ENCODE data around the gene MRPL55. TPM values are rescaled to one million over a fixed set of nuclear protein-coding genes. Genes with fewer than 3 reads are reported as not detected.

The MRPL55 gene
- total RNA-seq, 2 donors from 2014 or later, result 120 to 136 TPM

GRCh38 chr1:228072658-228073043 lies 36.4 kb downstream of the MRPL55 start:
- no peak overlapping the region for H3K4me3 ChIP-seq
- DNase-seq (ENCODE audit: low spot score), result no peak
- TF ChIP-seq CTCF (IDR thresholded peaks at IDR 0.05) (no peak), POLR2AphosphoS5 (IDR thresholded peaks at IDR 0.05) (no peak), POLR2A (IDR thresholded peaks at IDR 0.05) (no peak)
- no peaks in the 10 kb centered on the region for H3K4me1 ChIP-seq (replicated peaks)
- no peak overlapping the region for H3K27ac ChIP-seq
- WGBS, result 52% methylated on average over 5 of the region's 5 CpGs
- H3K36me3 ChIP-seq, result no peaks in the 10 kb centered on the region
- H3K27me3 ChIP-seq (replicated peaks; ENCODE audit: insufficient read depth), result no peaks in the 10 kb centered on the region
- intact Hi-C loops (cut with DNase I), result no loop called here
- no peaks in the 10 kb centered on the region for H3K9me3 ChIP-seq

- WGBS, result 68% methylated on average over 7 of the region's 7 CpGs
- DNase-seq (ENCODE audit: low spot score), result no peak
- no peak overlapping the region for H3K27ac ChIP-seq
- intact Hi-C loops (cut with DNase I), result no loop called here
- no peak overlapping the region for H3K4me3 ChIP-seq
- peaks cover 3% of the 10 kb centered on the region for H3K27me3 ChIP-seq (replicated peaks; ENCODE audit: insufficient read depth)
- no peak for TF ChIP-seq CTCF (IDR thresholded peaks at IDR 0.05)
- no peak for TF ChIP-seq POLR2AphosphoS5 (IDR thresholded peaks at IDR 0.05)
- TF ChIP-seq POLR2A (IDR thresholded peaks at IDR 0.05), result no peak
- no peaks in the 10 kb centered on the region for H3K36me3 ChIP-seq
- no peaks in the 10 kb centered on the region for H3K4me1 ChIP-seq (replicated peaks)
- H3K9me3 ChIP-seq, result no peaks in the 10 kb centered on the region
Measured at GRCh38 chr1:228071839-228072657, 37.1 kb downstream of the MRPL55 start.

GRCh38 chr1:228070851-228071250 lies 38.2 kb downstream of the MRPL55 start:
- H3K9me3 ChIP-seq, result no peaks in the 10 kb centered on the region
- no peaks in the 10 kb centered on the region for H3K36me3 ChIP-seq
- H3K4me1 ChIP-seq (replicated peaks), result no peaks in the 10 kb centered on the region
- TF ChIP-seq POLR2A (IDR thresholded peaks at IDR 0.05), result no peak
- TF ChIP-seq CTCF (IDR thresholded peaks at IDR 0.05), result no peak
- no peak for TF ChIP-seq POLR2AphosphoS5 (IDR thresholded peaks at IDR 0.05)
- H3K4me3 ChIP-seq, result no peak overlapping the region
- intact Hi-C loops (cut with DNase I), result no loop called here
- DNase-seq (ENCODE audit: low spot score), result no peak
- H3K27ac ChIP-seq, result no peak overlapping the region
- peaks cover 10% of the 10 kb centered on the region for H3K27me3 ChIP-seq (replicated peaks; ENCODE audit: insufficient read depth)
- 71% methylated on average over 3 of the region's 3 CpGs for WGBS

- Histone ChIP-seq H3K4me1 (replicated peaks) (no peaks in the 10 kb centered on the region), H3K9me3 (no peaks in the 10 kb centered on the region), H3K27ac (no peak overlapping the region), H3K27me3 (replicated peaks; ENCODE audit: insufficient read depth) (peaks cover 10% of the 10 kb centered on the region), H3K4me3 (no peak overlapping the region), H3K36me3 (no peaks in the 10 kb centered on the region)
- TF ChIP-seq POLR2A (IDR thresholded peaks at IDR 0.05) (no peak), CTCF (IDR thresholded peaks at IDR 0.05) (no peak), POLR2AphosphoS5 (IDR thresholded peaks at IDR 0.05) (no peak)
- no peak for DNase-seq (ENCODE audit: low spot score)
- intact Hi-C loops (cut with DNase I), result no loop called here
- 41% methylated on average over 2 of the region's 2 CpGs for WGBS
Measured at GRCh38 chr1:228070173-228070572, 38.9 kb downstream of the MRPL55 start.

- WGBS, result 81% methylated on average over 7 of the region's 7 CpGs
- H3K36me3 ChIP-seq, result no peaks in the 10 kb centered on the region
- H3K4me1 ChIP-seq (replicated peaks), result no peaks in the 10 kb centered on the region
- peaks cover 10% of the 10 kb centered on the region for H3K27me3 ChIP-seq (replicated peaks; ENCODE audit: insufficient read depth)
- no peak for TF ChIP-seq POLR2AphosphoS5 (IDR thresholded peaks at IDR 0.05)
- TF ChIP-seq CTCF (IDR thresholded peaks at IDR 0.05), result no peak
- no peak for TF ChIP-seq POLR2A (IDR thresholded peaks at IDR 0.05)
- intact Hi-C loops (cut with DNase I), result no loop called here
- no peak overlapping the region for H3K4me3 ChIP-seq
- H3K9me3 ChIP-seq, result no peaks in the 10 kb centered on the region
- no peak for DNase-seq (ENCODE audit: low spot score)
- H3K27ac ChIP-seq, result no peak overlapping the region
Measured at GRCh38 chr1:228068359-228068758, 40.7 kb downstream of the MRPL55 start.

Data from prostate gland (tissue), 2 donors.